H9 (cell line): ENCODE results near the gene ZSCAN1. TPM values are rescaled to one million over a fixed set of nuclear protein-coding genes. Genes with fewer than 3 reads are reported as not detected.
A peak's percentile ranks its signal among the peaks of the same experiment; 100 is the strongest.

ENCODE experiments used
- DNase-seq: peaks from one replicate; pipeline ENCODE4 v3.0.0-alpha.2; 2017
- H2AFZ ChIP-seq: one replicate; pipeline ENCODE4 v1.6.1; 2013; ENCODE audit warnings: mild to moderate bottlenecking, low read length, control low read depth, moderate library complexity
- H2AK5ac ChIP-seq: 2 replicates; pipeline ENCODE4 v1.6.1; 2013; ENCODE audit warnings: low read length, control low read depth, mixed read lengths; ENCODE audit not compliant: insufficient read length
- H2BK120ac ChIP-seq: one replicate; pipeline ENCODE4 v1.6.1; 2013; ENCODE audit warnings: low read depth, mild to moderate bottlenecking, low read length, control low read depth, inconsistent platforms; ENCODE audit not compliant: poor library complexity, severe bottlenecking
- H2BK12ac ChIP-seq: 2 replicates; pipeline ENCODE4 v1.6.1; 2013; ENCODE audit warnings: low read length, control low read depth, mixed read lengths, low read depth; ENCODE audit not compliant: insufficient read length
- H2BK15ac ChIP-seq: 2 replicates; pipeline ENCODE4 v1.6.1; 2013; ENCODE audit warnings: low read depth, low read length, control low read depth
- H2BK20ac ChIP-seq: one replicate; pipeline ENCODE4 v1.6.1; 2013; ENCODE audit warnings: low read depth, mild to moderate bottlenecking, low read length, control low read depth, inconsistent platforms; ENCODE audit not compliant: poor library complexity, severe bottlenecking
- H2BK5ac ChIP-seq: 2 replicates; pipeline ENCODE4 v1.6.1; 2013; ENCODE audit warnings: low read length, control low read depth, mixed read lengths; ENCODE audit not compliant: insufficient read length
- H3K14ac ChIP-seq: 2 replicates; pipeline ENCODE4 v1.6.1; 2013; ENCODE audit warnings: low read length, control low read depth; ENCODE audit not compliant: insufficient read depth
- H3K18ac ChIP-seq: 2 replicates; pipeline ENCODE4 v1.6.1; 2013; ENCODE audit warnings: low read depth, mild to moderate bottlenecking, mixed read lengths, low read length, control low read depth; ENCODE audit not compliant: insufficient read length
- H3K23ac ChIP-seq: 2 replicates; pipeline ENCODE4 v1.6.1; 2013; ENCODE audit warnings: low read length, control low read depth, mixed read lengths, low read depth; ENCODE audit not compliant: insufficient read length
- H3K23me2 ChIP-seq: 2 replicates; pipeline ENCODE4 v1.6.1; 2013; ENCODE audit warnings: low read depth, mild to moderate bottlenecking, mixed read lengths, low read length, control low read depth; ENCODE audit not compliant: insufficient read length, poor library complexity, severe bottlenecking
- H3K27ac ChIP-seq: 2 replicates; pipeline ENCODE4 v1.5.1; 2013; ENCODE audit warnings: low read length, control low read depth, mixed read lengths, low read depth; ENCODE audit not compliant: insufficient read length
- H3K27me3 ChIP-seq: 2 replicates; pipeline ENCODE4 v1.6.1; 2013; ENCODE audit warnings: low read length, control low read depth, inconsistent platforms; ENCODE audit not compliant: insufficient read depth
- H3K4ac ChIP-seq: 2 replicates; pipeline ENCODE4 v1.6.1; 2013; ENCODE audit warnings: low read depth, mild to moderate bottlenecking, control low read depth, inconsistent platforms, low read length, moderate library complexity
- H3K4me1 ChIP-seq: 2 replicates; pipeline ENCODE4 v1.6.1; 2013; ENCODE audit warnings: low read length, control low read depth, inconsistent platforms; ENCODE audit not compliant: insufficient read depth
- H3K4me2 ChIP-seq: 2 replicates; pipeline ENCODE4 v1.6.1; 2013; ENCODE audit warnings: low read length, control low read depth, mixed read lengths; ENCODE audit not compliant: insufficient read length, insufficient read depth
- H3K56ac ChIP-seq: 2 replicates; pipeline ENCODE4 v1.6.1; 2013; ENCODE audit warnings: low read depth, mild to moderate bottlenecking, mixed read lengths, low read length, control low read depth; ENCODE audit not compliant: insufficient read length
- H3K79me1 ChIP-seq: 2 replicates; pipeline ENCODE4 v1.6.1; 2013; ENCODE audit warnings: low read depth, mild to moderate bottlenecking, moderate library complexity, low read length, control low read depth, inconsistent platforms; ENCODE audit not compliant: insufficient read depth, poor library complexity, severe bottlenecking
- H3K79me2 ChIP-seq: 2 replicates; pipeline ENCODE4 v1.6.1; 2013; ENCODE audit warnings: low read length, control low read depth, inconsistent platforms; ENCODE audit not compliant: insufficient read depth
- H3K9ac ChIP-seq: 2 replicates; pipeline ENCODE4 v1.6.1; 2013; ENCODE audit warnings: low read length, control low read depth, mixed read lengths; ENCODE audit not compliant: insufficient read length; ENCODE audit errors: extremely low read depth
- H3K9me3 ChIP-seq: one replicate; pipeline ENCODE4 v1.6.1; 2013; ENCODE audit warnings: low read depth, low read length, inconsistent platforms; ENCODE audit not compliant: control insufficient read depth
- H3T11ph ChIP-seq: one replicate; pipeline ENCODE4 v1.6.1; 2013; ENCODE audit warnings: mild to moderate bottlenecking, low read length, control low read depth, inconsistent platforms
- H4K20me1 ChIP-seq: one replicate; pipeline ENCODE4 v1.6.1; 2013; ENCODE audit not compliant: control insufficient read depth, insufficient read length, insufficient read depth
- H4K5ac ChIP-seq: 2 replicates; pipeline ENCODE4 v1.6.1; 2013; ENCODE audit warnings: low read depth, mild to moderate bottlenecking, mixed read lengths, low read length, control low read depth; ENCODE audit not compliant: insufficient read length
- H4K8ac ChIP-seq: replicated peaks from 2 replicates; pipeline ENCODE4 v1.6.1; 2013; ENCODE audit warnings: low read length, control low read depth, mixed read lengths, low read depth; ENCODE audit not compliant: insufficient read length
- H4K91ac ChIP-seq: 2 replicates; pipeline ENCODE4 v1.6.1; 2013; ENCODE audit warnings: low read depth, mild to moderate bottlenecking, moderate library complexity, mixed read lengths, low read length, control low read depth; ENCODE audit not compliant: insufficient read length
- H3K27ac Mint-ChIP-seq, 3 experiments: 2 replicates in 2 of 3; 3 replicates in 1 of 3; pipeline ENCODE4 v1.8.0; 2020 to 2021; ENCODE audit warnings: mixed read lengths in 3 of 3, mild to moderate bottlenecking in 1 of 3, moderate library complexity in 1 of 3
- H3K27me3 Mint-ChIP-seq: 2 replicates; pipeline ENCODE4 v1.8.0; 2021; ENCODE audit warnings: low read depth, mild to moderate bottlenecking, moderate library complexity, mixed read lengths
- H3K36me3 Mint-ChIP-seq, 3 experiments: 2 replicates in 2 of 3; 3 replicates in 1 of 3; pipeline ENCODE4 v1.8.0; 2020 to 2021; ENCODE audit warnings: low read depth in 3 of 3, mixed read lengths in 3 of 3; ENCODE audit not compliant: insufficient read depth in 1 of 3
- H3K4me1 Mint-ChIP-seq, 2 experiments: 2 replicates each; pipeline ENCODE4 v1.8.0; 2020; ENCODE audit warnings: mixed read lengths in 2 of 2
- H3K4me3 Mint-ChIP-seq, 2 experiments: 2 replicates in 1 of 2; 3 replicates in 1 of 2; pipeline ENCODE4 v1.8.0; 2020 to 2021; ENCODE audit warnings: mild to moderate bottlenecking in 2 of 2, mixed read lengths in 2 of 2, moderate library complexity in 1 of 2
- H3K9me3 Mint-ChIP-seq, 2 experiments: 2 replicates in 1 of 2; 3 replicates in 1 of 2; pipeline ENCODE4 v1.8.0; 2020; ENCODE audit warnings: mild to moderate bottlenecking in 2 of 2, mixed read lengths in 2 of 2, moderate library complexity in 1 of 2
- CTCF ChIP-seq: fragments of 200-600 bp; sonication (generic); conservative IDR thresholded peaks from 3 replicates; pipeline ENCODE4 v1.8.0; 2021; ENCODE audit warnings: antibody characterized with exemption, mild to moderate bottlenecking
- WGBS: extraction: QIAGEN DNeasy Blood & Tissue Kit; methylation state at CpG from one replicate; pipeline ENCODE4 v1.1.7; 2013; ENCODE audit warnings: missing lambda C conversion rate, low lambda C conversion rate, mixed read lengths; ENCODE audit not compliant: insufficient read length; ENCODE audit errors: extremely low coverage; 5-methylcytosine and 5-hydroxymethylcytosine counted together
- total RNA-seq: library from RNA; stranded (reverse); gene quantifications from 2 replicates; pipeline ENCODE4 v1.2.1, GENCODE V29; 2021

ZSCAN1 gene
- total RNA-seq, 1 experiment from 2014 or later, result 1.2 TPM

GRCh38 chr19:58003174-58003828, 30.5 kb upstream of the ZSCAN1 start:
- peaks cover 82 to 89% (median 87%) of the 10 kb centered on the region in 3 experiments for H3K36me3 Mint-ChIP-seq
- Histone ChIP-seq H3K9me3 (peaks cover 20% of the 10 kb centered on the region), H2BK120ac (peak overlapping the region; percentile 28), H4K91ac (peak overlapping the region; percentile 45), H3K4me1 (no peaks in the 10 kb centered on the region), H3K4ac (no peak overlapping the region; the same call in 1 of the 2 replicates), H3K23ac (no peak overlapping the region), H2BK15ac (no peak overlapping the region), H3K14ac (peak overlapping the region; percentile 97), H3K27ac (no peak overlapping the region), H3K56ac (no peak overlapping the region), H2AFZ (peak overlapping the region; percentile 92), H3K9ac (peak overlapping the region; percentile 83), H4K20me1 (no peaks in the 10 kb centered on the region), H3K79me1 (peaks cover 6% of the 10 kb centered on the region), H3K27me3 (no peaks in the 10 kb centered on the region), H4K8ac (peak overlapping the region; percentile 78), H3T11ph (no peak overlapping the region), H3K79me2 (peaks cover 10% of the 10 kb centered on the region), H2AK5ac (no peak overlapping the region), H2BK12ac (no peak overlapping the region), H3K23me2 (peaks cover 4% of the 10 kb centered on the region), H3K18ac (peak overlapping the region; percentile 94), H2BK5ac (no peak overlapping the region), H2BK20ac (no peak overlapping the region), H4K5ac (peak overlapping the region; percentile 85), H3K4me2 (peak overlapping the region; percentile 83)
- H3K27ac Mint-ChIP-seq, result peak overlapping the region; percentile 72 to 98 (median 91); a peak in 5 of 7 replicates
- H3K9me3 Mint-ChIP-seq, result peaks cover 65 to 89% of the 10 kb centered on the region in 2 experiments
- peak; percentile 36 for DNase-seq
- peaks cover 12% of the 10 kb centered on the region for H3K27me3 Mint-ChIP-seq
- peaks cover 8 to 19% of the 10 kb centered on the region in 2 experiments for H3K4me1 Mint-ChIP-seq
- TF ChIP-seq CTCF, result no peak
- H3K4me3 Mint-ChIP-seq, result peak overlapping the region; percentile 88 to 93
- WGBS, result no CpG with 5 or more reads among the region's 31 CpGs
